HepG2 (cell line): ENCODE data around the gene GALNT9. TPM values are rescaled to one million over a fixed set of nuclear protein-coding genes. Genes with fewer than 3 reads are reported as not detected.
A peak's percentile ranks its signal among the peaks of the same experiment; 100 is the strongest.

Source experiments
- ATAC-seq: fragments of 200-7000 bp; cut with Tn5 transposase; 3 replicates; pipeline ENCODE4 v1.9.1; 2020; ENCODE audit warnings: mild to moderate bottlenecking, moderate library complexity
- BruUV-seq: library from RNA; stranded (reverse); fragments of 400-500 nt; replicated peaks from 2 replicates; lab custom pipeline; 2021; lab: Mats Ljungman, UMichigan
- CTCF ChIA-PET: fragments of 300-600 bp; formaldehyde crosslinking; extraction: SDS; loops from one replicate; lab custom pipeline; 2021; ENCODE audit warnings: low total read pairs, inconsistent platforms, low intra/inter-chr PET ratio; lab: Yijun Ruan, JAX
- POLR2A ChIA-PET: fragments of 350-600 bp; sonication (Branson Sonifier 250); formaldehyde crosslinking; loops from one replicate; lab custom pipeline; 2020; ENCODE audit warnings: antibody characterized with exemption, inconsistent platforms; lab: Yijun Ruan, JAX
- DNase-seq: peaks from one replicate; pipeline ENCODE4 v3.0.0-alpha.2; 2015; ENCODE audit warnings: low spot score
- FAIRE-seq: peaks from 3 replicates; lab custom pipeline; 2011; peaks lifted over from hg19 to GRCh38; lab: Jason Lieb, UNC
- H2AFZ ChIP-seq: one replicate; pipeline ENCODE4 v1.6.1; 2011; ENCODE audit warnings: low read length, inconsistent platforms
- H3K27ac ChIP-seq: fragments of 300-600 bp; 3 replicates; pipeline ENCODE4 v1.8.0; 2011; ENCODE audit warnings: mixed run types, mild to moderate bottlenecking, mixed read lengths, low read length, inconsistent platforms; ENCODE audit not compliant: insufficient read depth; ENCODE audit errors: extremely low read length
- H3K27me3 ChIP-seq, 2 experiments: fragments of 200-600 bp in 1 of 2; 2 replicates in 1 of 2; 3 replicates in 1 of 2; pipeline versions ENCODE4 v1.6.0 to v1.8.0; 2011; ENCODE audit warnings: low read length in 2 of 2, mild to moderate bottlenecking in 2 of 2, moderate library complexity in 2 of 2, inconsistent platforms in 1 of 2; ENCODE audit not compliant: insufficient read depth in 2 of 2, control insufficient read depth in 1 of 2
- H3K36me3 ChIP-seq, 2 experiments: fragments of 200-600 bp in 1 of 2; replicated peaks in 1 of 2; 2 replicates in 1 of 2; 3 replicates in 1 of 2; pipeline versions ENCODE4 v1.5.1 to v1.8.0; 2011; ENCODE audit warnings: low read length in 2 of 2, inconsistent platforms in 1 of 2; ENCODE audit not compliant: insufficient read depth in 2 of 2, control insufficient read depth in 1 of 2
- H3K4me1 ChIP-seq: 2 replicates; pipeline ENCODE4 v1.5.1; 2012; ENCODE audit warnings: low read length, inconsistent platforms; ENCODE audit not compliant: insufficient read depth
- H3K4me2 ChIP-seq: 2 replicates; pipeline ENCODE4 v1.6.0; 2011; ENCODE audit warnings: low read depth, low read length, inconsistent platforms
- H3K4me3 ChIP-seq, 3 experiments: fragments of 200-600 bp in 1 of 3; sonication (generic), shearing (Covaris generic) in 1 of 3; replicated peaks in 1 of 3; 2 replicates each; pipeline ENCODE4 v1.5.1; 2011 to 2016; ENCODE audit warnings: low read length in 3 of 3, inconsistent platforms in 2 of 3, low read depth in 2 of 3, mild to moderate bottlenecking in 2 of 3, control low read depth in 1 of 3, mixed read lengths in 1 of 3; ENCODE audit not compliant: insufficient read depth in 1 of 3
- H3K79me2 ChIP-seq: one replicate; pipeline ENCODE4 v1.6.1; 2011; ENCODE audit warnings: low read length, inconsistent platforms; ENCODE audit not compliant: insufficient read depth
- H3K9ac ChIP-seq: 2 replicates; pipeline ENCODE4 v1.6.0; 2011; ENCODE audit warnings: mild to moderate bottlenecking, low read depth, low read length, inconsistent platforms; ENCODE audit not compliant: insufficient read depth
- H3K9me3 ChIP-seq: 2 replicates; pipeline ENCODE4 v1.5.1; 2012; ENCODE audit warnings: mild to moderate bottlenecking, low read length
- H4K20me1 ChIP-seq: 2 replicates; pipeline ENCODE4 v1.6.0; 2011; ENCODE audit warnings: inconsistent platforms, mild to moderate bottlenecking, low read length, moderate library complexity; ENCODE audit not compliant: insufficient read depth
- CEBPG ChIP-seq: IDR thresholded peaks from 2 replicates; pipeline ENCODE4 v1.6.1; 2016
- DNMT1 ChIP-seq: sonication (generic); formaldehyde crosslinking; IDR thresholded peaks from 2 replicates; pipeline ENCODE4 v1.5.1; 2020; ENCODE audit warnings: mild to moderate bottlenecking, missing genetic modification reagents
- FOXP1 ChIP-seq, 2 experiments: fragments of 450-650 bp in 1 of 2; IDR thresholded peaks; 2 replicates each; pipeline ENCODE4 v1.6.1; 2017 to 2018; ENCODE audit warnings: antibody characterized with exemption in 1 of 2
- NONO ChIP-seq, 2 experiments: fragments of 450-650 bp in 1 of 2; sonication (generic) in 1 of 2; formaldehyde crosslinking in 1 of 2; IDR thresholded peaks in 1 of 2; conservative IDR thresholded peaks in 1 of 2; 2 replicates each; pipeline versions ENCODE4 v1.6.1 to v1.8.0; 2017 to 2022; ENCODE audit warnings: mild to moderate bottlenecking in 1 of 2, missing genetic modification reagents in 1 of 2, moderate library complexity in 1 of 2
- PHB2 ChIP-seq: fragments of 450-650 bp; IDR thresholded peaks from 2 replicates; pipeline ENCODE4 v1.6.1; 2018; ENCODE audit not compliant: partially characterized antibody
- POGK ChIP-seq: sonication (generic); formaldehyde crosslinking; conservative IDR thresholded peaks from 2 replicates; pipeline ENCODE4 v1.8.0; 2022; ENCODE audit warnings: mild to moderate bottlenecking, moderate library complexity, missing genetic modification reagents
- RARG ChIP-seq: sonication (generic); formaldehyde crosslinking; IDR thresholded peaks from 2 replicates; pipeline ENCODE4 v1.4.0; 2020; ENCODE audit warnings: low read depth, mild to moderate bottlenecking, missing genetic modification reagents
- ZNF646 ChIP-seq: sonication (generic); formaldehyde crosslinking; IDR thresholded peaks from 2 replicates; pipeline ENCODE4 v1.9.0; 2021; ENCODE audit warnings: mild to moderate bottlenecking, missing genetic modification reagents
- ZNF841 ChIP-seq: sonication (generic); formaldehyde crosslinking; IDR thresholded peaks from 2 replicates; pipeline ENCODE4 v1.8.1; 2023; ENCODE audit warnings: missing genetic modification reagents, borderline replicate concordance
- WGBS: methylation state at CpG from one replicate; pipeline ENCODE4 v1.1.6; 2017; ENCODE audit warnings: low lambda C conversion rate; 5-methylcytosine and 5-hydroxymethylcytosine counted together
- in situ Hi-C: cut with HindIII; loops from 2 replicates; pipeline ENCODE4 v1.10.0; 2017; ENCODE audit warnings: low pct_unique_long_range_greater_than_20kb; ENCODE audit not compliant: extremely low pct_ligation_motif_present
- intact Hi-C: fragments of 100-400 bp; cut with micrococcal nuclease; formaldehyde crosslinking; loops from one replicate; pipeline ENCODE4 v1.10.0; 2022; ENCODE audit not compliant: unreplicated experiment
- polyA plus RNA-seq, 8 experiments: library from polyadenylated mRNA; depleted of rRNA in 3 of 8; stranded (reverse) in 7 of 8; unstranded in 1 of 8; fragments of >200 nt; fragmentation: Illumina TruSeq in 4 of 8; extraction: Trizol in 4 of 8; gene quantifications; 2 replicates each; pipeline versions ENCODE4 v1.2.1 to v1.2.3, GENCODE V29; 2011 to 2016; ENCODE audit warnings: low read depth in 4 of 8, missing spikeins in 1 of 8, mixed read lengths in 1 of 8; ENCODE audit not compliant: insufficient read depth in 1 of 8
- total RNA-seq, 5 experiments: library from RNA; depleted of rRNA; stranded (reverse); fragments of >200 nt; fragmentation: Illumina TruSeq; extraction: Trizol; gene quantifications; 2 replicates each; pipeline ENCODE4 v1.2.3, GENCODE V29; 2016; ENCODE audit warnings: low read depth in 1 of 5

The GALNT9 gene
- total and polyA plus RNA-seq, 2 of the 13 experiments (the other 11 are each of a cell fraction or from before 2014, with no cell fraction given) = 0.04 TPM; not detected in 1

- no peak overlapping the region for H3K4me3 ChIP-seq
- no peaks in the 10 kb centered on the region for H3K79me2 ChIP-seq
- peaks cover 2 to 10% of the 10 kb centered on the region in 2 experiments; a peak in 2 of 5 replicates for H3K27me3 ChIP-seq
- 93% methylated on average over 5 of the region's 5 CpGs for WGBS
- H4K20me1 ChIP-seq = peaks cover 3% of the 10 kb centered on the region; the same call in 1 of the 2 replicates
- no peak overlapping the region for H3K4me2 ChIP-seq
- peaks cover 0 to 2% of the 10 kb centered on the region in 2 experiments; a peak in 2 of 5 replicates for H3K36me3 ChIP-seq
- H3K9ac ChIP-seq = no peak overlapping the region
- CTCF ChIA-PET = no interaction called here
- peaks cover 14% of the 10 kb centered on the region for H3K4me1 ChIP-seq
- H3K9me3 ChIP-seq = no peaks in the 10 kb centered on the region
- no peak for FAIRE-seq
- TF ChIP-seq CEBPG (CRISPR knock-in tag) (no peak), POGK (CRISPR knock-in tag) (no peak), NONO (IDR thresholded peaks at IDR 0.05) (0 out of 2 replicates have a peak, but pooled peaks have one; percentile 55), NONO (CRISPR knock-in tag; conservative IDR thresholded peaks at IDR 0.05) (no peak), DNMT1 (CRISPR knock-in tag) (no peak), FOXP1 (IDR thresholded peaks at IDR 0.05) (peak; percentile 2; the same call in 1 of the 2 replicates), FOXP1 (CRISPR knock-in tag; IDR thresholded peaks at IDR 0.05) (no peak), ZNF841 (CRISPR knock-in tag) (no peak), RARG (no peak), ZNF646 (CRISPR knock-in tag) (peak; percentile 56; the same call in 1 of the 2 replicates), PHB2 (peak; percentile 14)
- TF ChIP-seq, all 625 proteins: peak for 4
- in situ Hi-C loops (no loop called here), intact Hi-C loops (no loop called here)
- H2AFZ ChIP-seq = no peak overlapping the region
- DNase-seq = no peak
- BruUV-seq = no TSS peak
- POLR2A ChIA-PET = no interaction called here
- H3K27ac ChIP-seq = no peak overlapping the region
- no peak for ATAC-seq
These were observed 171.5 kb downstream of the GALNT9 start for GRCh38 chr12:132157733-132158409.
